HEK293 (cell line): ENCODE results near the gene LAMA1.

Experiments
- CTCF ChIA-PET: fragments of 350-600 bp; formaldehyde crosslinking; extraction: SDS; loops from one replicate; lab custom pipeline; 2021; ENCODE audit warnings: antibody characterized with exemption; lab: Yijun Ruan, JAX
- POLR2A ChIA-PET: fragments of 300-600 bp; formaldehyde crosslinking; extraction: SDS; loops from one replicate; lab custom pipeline; 2020; ENCODE audit warnings: antibody characterized with exemption, inconsistent platforms; lab: Yijun Ruan, JAX
- H3K27ac ChIP-seq: fragments of 200-500 bp; sonication (Bioruptor generic); 2 replicates; pipeline ENCODE4 v1.5.1; 2014; ENCODE audit warnings: low read depth, low read length, control low read depth, inconsistent platforms; ENCODE audit errors: extremely low read depth
- H3K36me3 ChIP-seq, 2 experiments: fragments of 200-500 bp in 1 of 2; sonication (Bioruptor generic) in 1 of 2; 1 replicate in 1 of 2; 2 replicates in 1 of 2; pipeline ENCODE4 v1.5.1; 2014 to 2017; ENCODE audit warnings: inconsistent platforms in 2 of 2, low read length in 2 of 2; ENCODE audit not compliant: control insufficient read depth in 2 of 2, insufficient read depth in 1 of 2
- H3K4me1 ChIP-seq: fragments of 200-500 bp; sonication (Bioruptor generic); 2 replicates; pipeline ENCODE4 v1.5.1; 2014; ENCODE audit warnings: mild to moderate bottlenecking, low read length, inconsistent platforms; ENCODE audit not compliant: control insufficient read depth, insufficient read depth
- H3K4me3 ChIP-seq: 2 replicates; pipeline ENCODE4 v1.5.1; 2011; ENCODE audit warnings: low read depth, mild to moderate bottlenecking, control low read depth, low read length, moderate library complexity
- H3K9me3 ChIP-seq: fragments of 200-500 bp; sonication (Bioruptor generic); 2 replicates; pipeline ENCODE4 v1.5.1; 2014; ENCODE audit warnings: low read depth, low read length, inconsistent platforms; ENCODE audit not compliant: control insufficient read depth, insufficient read depth
- HOXA7 ChIP-seq: sonication (generic); formaldehyde crosslinking; IDR thresholded peaks from 2 replicates; pipeline ENCODE4 v1.8.1; 2022; ENCODE audit warnings: missing genetic modification reagents, borderline replicate concordance
- KLF10 ChIP-seq: fragments of 450-650 bp; IDR thresholded peaks from 2 replicates; pipeline ENCODE4 v1.5.1; 2018; ENCODE audit warnings: missing biosample characterization, mild to moderate bottlenecking, missing genetic modification characterization
- PATZ1 ChIP-seq: fragments of 450-650 bp; formaldehyde crosslinking; IDR thresholded peaks from 2 replicates; pipeline ENCODE4 v1.5.1; 2016; ENCODE audit warnings: missing biosample characterization, missing genetic modification characterization
- PRDM6 ChIP-seq: fragments of 450-650 bp; formaldehyde crosslinking; IDR thresholded peaks from 2 replicates; pipeline ENCODE4 v1.5.1; 2017; ENCODE audit warnings: missing biosample characterization, missing genetic modification characterization
- RBAK ChIP-seq: fragments of 450-650 bp; formaldehyde crosslinking; IDR thresholded peaks from 2 replicates; pipeline ENCODE4 v1.5.1; 2016; ENCODE audit warnings: missing biosample characterization, missing genetic modification characterization
- REST ChIP-seq: fragments of 450-650 bp; formaldehyde crosslinking; IDR thresholded peaks from 2 replicates; pipeline ENCODE4 v1.5.1; 2016; ENCODE audit warnings: missing biosample characterization, missing genetic modification characterization
- SP7 ChIP-seq: fragments of 450-650 bp; formaldehyde crosslinking; IDR thresholded peaks from 2 replicates; pipeline ENCODE4 v1.5.1; 2016; ENCODE audit warnings: missing biosample characterization, missing genetic modification characterization
- YY1 ChIP-seq: fragments of 450-650 bp; formaldehyde crosslinking; IDR thresholded peaks from 2 replicates; pipeline ENCODE4 v1.5.1; 2018; ENCODE audit warnings: missing biosample characterization, missing genetic modification characterization
- ZIC2 ChIP-seq: fragments of 450-650 bp; formaldehyde crosslinking; IDR thresholded peaks from 2 replicates; pipeline ENCODE4 v1.5.1; 2016; ENCODE audit warnings: missing biosample characterization, missing genetic modification characterization
- ZNF121 ChIP-seq: fragments of 450-650 bp; formaldehyde crosslinking; IDR thresholded peaks from 2 replicates; pipeline ENCODE4 v1.5.1; 2016; ENCODE audit warnings: missing biosample characterization, missing genetic modification characterization
- ZNF514 ChIP-seq: fragments of 450-650 bp; formaldehyde crosslinking; IDR thresholded peaks from 2 replicates; pipeline ENCODE4 v1.5.1; 2016; ENCODE audit warnings: missing biosample characterization, missing genetic modification characterization
- ZNF530 ChIP-seq: fragments of 450-650 bp; formaldehyde crosslinking; IDR thresholded peaks from 2 replicates; pipeline ENCODE4 v1.5.1; 2016; ENCODE audit warnings: low read depth, missing biosample characterization, missing genetic modification characterization
- ZNF555 ChIP-seq: fragments of 450-650 bp; formaldehyde crosslinking; conservative IDR thresholded peaks from 2 replicates; pipeline ENCODE4 v1.5.1; 2017; ENCODE audit warnings: missing biosample characterization, mild to moderate bottlenecking, missing genetic modification characterization, inconsistent platforms
- ZNF645 ChIP-seq: fragments of 450-650 bp; formaldehyde crosslinking; IDR thresholded peaks from 2 replicates; pipeline ENCODE4; 2016; ENCODE audit warnings: missing biosample characterization, missing genetic modification characterization
- ZNF654 ChIP-seq: fragments of 450-650 bp; formaldehyde crosslinking; IDR thresholded peaks from 2 replicates; pipeline ENCODE4 v1.5.1; 2016; ENCODE audit warnings: low read depth, missing biosample characterization, missing genetic modification characterization
- ZNF707 ChIP-seq: fragments of 450-650 bp; formaldehyde crosslinking; IDR thresholded peaks from 2 replicates; pipeline ENCODE4 v1.5.1; 2016; ENCODE audit warnings: missing biosample characterization, missing genetic modification characterization
- ZNF747 ChIP-seq: fragments of 450-650 bp; formaldehyde crosslinking; IDR thresholded peaks from 2 replicates; pipeline ENCODE4 v1.5.1; 2016; ENCODE audit warnings: missing biosample characterization, missing genetic modification characterization

LAMA1 gene

GRCh38 chr18:6928359-6928758, 189.2 kb downstream of the LAMA1 start (continued):
- TF ChIP-seq REST, result no peak
- no peak for TF ChIP-seq ZNF645 (tag by site-specific recombination)
- no peak for TF ChIP-seq ZNF707
- TF ChIP-seq ZNF121 (tag by site-specific recombination), result no peak
- no peak for TF ChIP-seq YY1 (tag by site-specific recombination)

GRCh38 chr18:6927153-6927552, 190.4 kb downstream of the LAMA1 start:
- TF ChIP-seq PRDM6 (tag by site-specific recombination) (no peak), ZIC2 (tag by site-specific recombination) (no peak), ZNF747 (tag by site-specific recombination) (no peak), HOXA7 (no peak), KLF10 (tag by site-specific recombination) (no peak), ZNF514 (tag by site-specific recombination) (no peak), PATZ1 (tag by site-specific recombination) (no peak), SP7 (tag by site-specific recombination) (no peak), ZNF555 (tag by site-specific recombination) (no peak), ZNF654 (tag by site-specific recombination) (no peak), RBAK (tag by site-specific recombination) (no peak), ZNF530 (tag by site-specific recombination) (no peak)
- no peaks in the 10 kb centered on the region for H3K36me3 ChIP-seq

More at GRCh38 chr18:6927153-6927552, 190.4 kb downstream of the LAMA1 start:
- H3K4me3 ChIP-seq, result no peak overlapping the region
- POLR2A ChIA-PET, result no interaction called here
- no peak overlapping the region for H3K27ac ChIP-seq
- CTCF ChIA-PET, result interaction anchor here (0.6 to 1.1 kb wide), 2 partner anchors 77 to 250 kb away, joined by 3 read pairs; no protein-coding TSS in a partner anchor
- H3K9me3 ChIP-seq, result no peaks in the 10 kb centered on the region
- H3K4me1 ChIP-seq, result no peaks in the 10 kb centered on the region
